Nephron progenitor cell (in vitro differentiated cells): ENCODE data around the gene PRR7.

Experiments used
- DNase-seq: peaks from one replicate; pipeline ENCODE4 v3.0.0; 2021
- H3K27ac Mint-ChIP-seq: 2 replicates; pipeline ENCODE4 v1.8.0; 2021; ENCODE audit warnings: mild to moderate bottlenecking, moderate library complexity, mixed read lengths
- H3K27me3 Mint-ChIP-seq: 2 replicates; pipeline ENCODE4 v1.8.0; 2021; ENCODE audit warnings: mild to moderate bottlenecking, low read depth, mixed read lengths; ENCODE audit not compliant: poor library complexity
- H3K36me3 Mint-ChIP-seq: 2 replicates; pipeline ENCODE4 v1.8.0; 2021; ENCODE audit warnings: low read depth, mixed read lengths
- H3K4me1 Mint-ChIP-seq: 2 replicates; pipeline ENCODE4 v1.8.0; 2021; ENCODE audit warnings: mixed read lengths
- H3K4me3 Mint-ChIP-seq: 2 replicates; pipeline ENCODE4 v1.8.0; 2021; ENCODE audit warnings: mild to moderate bottlenecking, moderate library complexity, mixed read lengths
- H3K9me3 Mint-ChIP-seq: 2 replicates; pipeline ENCODE4 v1.8.0; 2021; ENCODE audit warnings: mild to moderate bottlenecking, moderate library complexity, mixed read lengths
- CTCF ChIP-seq: fragments of 200-600 bp; sonication (generic); IDR thresholded peaks from 2 replicates; pipeline ENCODE4 v1.5.0; 2021; ENCODE audit warnings: antibody characterized with exemption

The PRR7 gene

GRCh38 chr5:177487975-177488374 is 41.4 kb downstream of the PRR7 start:
- no peaks in the 10 kb centered on the region for H3K9me3 Mint-ChIP-seq
- peak overlapping the region; percentile 36 for H3K27ac Mint-ChIP-seq
- TF ChIP-seq CTCF: no peak
- H3K4me3 Mint-ChIP-seq: no peak overlapping the region
- no peak for DNase-seq
- H3K36me3 Mint-ChIP-seq: peaks cover 41% of the 10 kb centered on the region
- peaks cover 40% of the 10 kb centered on the region for H3K4me1 Mint-ChIP-seq
- H3K27me3 Mint-ChIP-seq: no peaks in the 10 kb centered on the region

DNA sequence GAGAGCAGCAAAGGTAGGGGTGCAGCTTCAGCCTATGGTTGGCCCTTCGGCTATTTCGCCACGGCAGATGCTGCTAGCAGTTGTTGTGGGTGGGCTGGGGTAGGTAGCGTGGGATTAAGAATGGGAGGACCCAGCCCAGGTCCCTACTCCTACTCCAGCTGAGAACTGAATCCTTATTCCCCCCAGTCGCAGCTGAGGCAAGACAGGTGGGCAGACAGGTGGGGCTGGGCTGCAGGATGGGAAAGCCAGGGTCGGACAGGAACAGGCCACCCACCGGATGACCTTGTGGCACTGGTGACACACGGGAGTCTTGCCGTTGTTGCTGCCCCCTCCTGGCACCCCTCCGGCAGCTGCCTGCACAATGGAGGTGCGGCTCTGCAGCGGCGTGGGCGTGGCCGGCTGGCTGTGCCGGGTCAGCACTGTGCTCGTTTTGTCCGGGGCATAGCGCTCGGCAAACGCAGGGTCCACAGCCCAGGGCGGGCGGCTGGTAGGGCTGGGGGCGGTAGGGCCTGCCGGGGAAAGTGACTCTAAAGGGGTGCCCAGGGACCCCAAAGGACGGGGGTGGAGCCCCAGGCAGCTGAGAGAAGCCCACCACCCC is 42.6 kb downstream of the PRR7 start:
- DNase-seq: no peak
- no peaks in the 10 kb centered on the region for H3K27me3 Mint-ChIP-seq
- no peak overlapping the region for H3K27ac Mint-ChIP-seq
- H3K9me3 Mint-ChIP-seq: no peaks in the 10 kb centered on the region
- H3K4me1 Mint-ChIP-seq: peaks cover 42% of the 10 kb centered on the region
- H3K36me3 Mint-ChIP-seq: peaks cover 35% of the 10 kb centered on the region
- H3K4me3 Mint-ChIP-seq: no peak overlapping the region
- no peak for TF ChIP-seq CTCF

- no peak for DNase-seq
- no peak overlapping the region for H3K4me3 Mint-ChIP-seq
- peaks cover 26% of the 10 kb centered on the region for H3K36me3 Mint-ChIP-seq
- H3K27ac Mint-ChIP-seq: no peak overlapping the region
- no peaks in the 10 kb centered on the region for H3K9me3 Mint-ChIP-seq
- H3K27me3 Mint-ChIP-seq: no peaks in the 10 kb centered on the region
- no peak for TF ChIP-seq CTCF
- peaks cover 41% of the 10 kb centered on the region for H3K4me1 Mint-ChIP-seq
Measured at GRCh38 chr5:177490311-177490991, 43.8 kb downstream of the PRR7 start.

DNA sequence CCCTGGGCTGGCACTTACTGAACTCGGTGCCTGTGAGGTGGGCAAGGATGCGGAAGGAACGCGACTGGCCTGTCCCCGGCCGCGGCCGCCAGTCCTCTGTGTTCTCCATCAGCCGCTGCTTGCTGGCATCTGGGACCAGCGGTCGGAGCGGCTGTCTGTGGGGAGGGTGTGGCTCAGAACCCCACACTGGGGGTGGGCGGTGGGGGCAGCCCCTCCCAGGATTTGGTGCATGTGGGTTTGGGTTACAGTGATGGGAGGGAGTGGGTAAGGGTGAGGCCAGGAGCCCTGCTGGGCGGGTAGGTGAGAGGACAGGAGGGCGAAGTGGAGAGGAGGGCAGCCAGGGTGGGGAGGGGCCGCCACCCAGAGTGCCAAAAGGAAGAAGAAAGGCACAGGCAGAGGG is 44.4 kb downstream of the PRR7 start:
- no peak for DNase-seq
- no peak overlapping the region for H3K27ac Mint-ChIP-seq
- no peaks in the 10 kb centered on the region for H3K9me3 Mint-ChIP-seq
- no peak overlapping the region for H3K4me3 Mint-ChIP-seq
- H3K36me3 Mint-ChIP-seq: peaks cover 26% of the 10 kb centered on the region
- TF ChIP-seq CTCF: no peak
- H3K27me3 Mint-ChIP-seq: no peaks in the 10 kb centered on the region
- H3K4me1 Mint-ChIP-seq: peaks cover 45% of the 10 kb centered on the region

DNA sequence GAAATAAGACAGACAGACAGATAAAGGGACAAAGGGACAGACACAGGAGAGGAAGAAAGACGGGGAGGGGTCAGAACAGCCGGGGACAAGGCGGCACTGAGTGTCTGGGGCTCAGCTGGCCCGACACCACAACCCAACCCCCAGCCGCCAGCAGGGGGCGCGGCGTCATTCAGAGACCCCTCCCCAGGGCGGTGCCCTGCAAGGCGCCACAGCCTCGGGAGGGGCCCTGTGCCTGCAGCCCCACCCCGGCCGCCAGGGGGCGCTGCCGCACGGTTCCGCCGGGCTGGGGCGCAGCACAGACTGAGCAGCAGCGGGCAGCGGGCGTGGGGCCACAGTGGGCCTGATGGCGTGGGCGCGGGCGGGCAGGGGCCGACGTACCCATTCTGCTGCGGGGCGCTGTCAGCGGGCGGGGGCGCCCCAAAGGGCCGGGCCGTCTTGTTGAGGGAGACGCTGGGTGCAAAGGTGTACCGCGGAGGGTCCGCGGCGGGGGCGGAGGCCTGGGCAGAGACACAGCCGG is 44.9 kb downstream of the PRR7 start:
- no peak overlapping the region for H3K27ac Mint-ChIP-seq
- peak; percentile 95 for DNase-seq
- H3K4me1 Mint-ChIP-seq: peaks cover 48% of the 10 kb centered on the region
- H3K9me3 Mint-ChIP-seq: no peaks in the 10 kb centered on the region
- TF ChIP-seq CTCF: peak; percentile 97
- H3K36me3 Mint-ChIP-seq: peaks cover 26% of the 10 kb centered on the region
- H3K27me3 Mint-ChIP-seq: no peaks in the 10 kb centered on the region
- no peak overlapping the region for H3K4me3 Mint-ChIP-seq
